ENCODE data around the gene RAPGEF3. TPM values are rescaled to one million over a fixed set of nuclear protein-coding genes. Genes with fewer than 3 reads are reported as not detected.

RAPGEF3 gene
- total and polyA plus RNA-seq, 3 donors from 2014 or later: 13.9 to 30.2 (median 24.6) TPM

DNA sequence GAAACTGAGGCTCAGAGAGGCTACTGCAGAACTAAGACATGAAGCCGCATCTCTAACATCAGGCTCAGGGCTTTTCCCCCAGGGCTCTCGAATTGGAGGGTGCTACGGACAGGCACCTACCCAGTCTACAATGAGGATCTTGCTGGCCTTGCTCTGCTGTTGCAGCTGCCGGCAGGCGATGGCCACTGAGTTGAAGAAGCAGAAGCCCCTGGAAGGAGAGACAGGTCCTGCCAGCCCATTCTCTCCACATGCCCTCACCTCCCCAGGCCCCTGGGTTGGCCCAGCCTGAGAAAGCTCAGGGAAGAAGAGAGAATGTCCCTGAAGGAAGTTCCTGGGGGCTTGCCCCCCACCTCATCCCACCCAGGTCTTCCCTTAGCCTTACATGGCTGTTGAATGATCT is 30.5 kb upstream of the RAPGEF3 start:
- Histone ChIP-seq H3K9me3 (no peaks in the 10 kb centered on the region), H3K36me3 (ENCODE audit: low read depth, missing control alignments) (no peaks in the 10 kb centered on the region), H3K27ac (no peak overlapping the region), H3K27me3 (no peaks in the 10 kb centered on the region), H3K4me1 (no peaks in the 10 kb centered on the region), H3K4me3 (no peak overlapping the region)
- DNase-seq: no peak
- TF ChIP-seq POLR2A (IDR thresholded peaks at IDR 0.05): no peak
- TF ChIP-seq, protein P1, sequence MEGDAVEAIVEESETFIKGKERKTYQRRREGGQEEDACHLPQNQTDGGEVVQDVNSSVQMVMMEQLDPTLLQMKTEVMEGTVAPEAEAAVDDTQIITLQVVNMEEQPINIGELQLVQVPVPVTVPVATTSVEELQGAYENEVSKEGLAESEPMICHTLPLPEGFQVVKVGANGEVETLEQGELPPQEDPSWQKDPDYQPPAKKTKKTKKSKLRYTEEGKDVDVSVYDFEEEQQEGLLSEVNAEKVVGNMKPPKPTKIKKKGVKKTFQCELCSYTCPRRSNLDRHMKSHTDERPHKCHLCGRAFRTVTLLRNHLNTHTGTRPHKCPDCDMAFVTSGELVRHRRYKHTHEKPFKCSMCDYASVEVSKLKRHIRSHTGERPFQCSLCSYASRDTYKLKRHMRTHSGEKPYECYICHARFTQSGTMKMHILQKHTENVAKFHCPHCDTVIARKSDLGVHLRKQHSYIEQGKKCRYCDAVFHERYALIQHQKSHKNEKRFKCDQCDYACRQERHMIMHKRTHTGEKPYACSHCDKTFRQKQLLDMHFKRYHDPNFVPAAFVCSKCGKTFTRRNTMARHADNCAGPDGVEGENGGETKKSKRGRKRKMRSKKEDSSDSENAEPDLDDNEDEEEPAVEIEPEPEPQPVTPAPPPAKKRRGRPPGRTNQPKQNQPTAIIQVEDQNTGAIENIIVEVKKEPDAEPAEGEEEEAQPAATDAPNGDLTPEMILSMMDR (IDR thresholded peaks at IDR 0.05): no peak
- intact Hi-C loops (cut with DNase I; ENCODE audit: low total_unique reads): no loop called here
- 94% methylated on average over 5 of the region's 5 CpGs for WGBS, 2 donors

DNA sequence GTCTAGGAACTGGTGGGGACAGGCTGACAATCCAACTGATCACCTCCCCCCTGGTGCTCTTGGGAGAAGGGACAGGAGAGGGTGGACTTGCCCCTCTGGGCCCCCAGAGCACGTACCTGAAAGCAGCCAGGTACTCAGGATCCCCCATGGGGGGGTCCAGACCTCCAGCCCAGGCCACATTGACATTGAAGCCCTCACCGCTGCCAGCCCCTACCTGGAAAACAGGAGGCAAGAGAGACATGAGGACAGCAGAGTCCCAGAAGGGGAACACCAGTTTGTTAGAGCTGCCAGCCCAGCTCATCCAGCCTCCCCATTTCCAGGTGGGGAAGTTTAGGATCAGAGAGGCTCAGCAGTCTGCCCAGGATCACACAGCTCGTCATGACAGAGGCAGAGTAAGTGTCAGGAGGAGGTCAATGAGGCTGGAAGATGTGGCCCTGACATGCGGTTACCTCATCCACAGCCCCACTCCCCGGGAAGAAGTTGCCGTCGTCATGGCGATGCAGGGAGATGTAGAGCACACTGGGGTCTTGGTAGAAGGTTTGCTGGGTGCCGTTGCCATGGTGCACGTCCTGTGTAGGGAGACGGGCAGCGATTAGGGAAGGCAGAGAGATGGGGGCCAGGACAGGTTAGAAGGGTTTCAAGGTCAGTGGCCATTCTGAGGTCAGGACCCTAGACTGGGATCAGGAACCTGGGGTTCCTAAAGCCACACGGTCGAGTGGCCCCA is 29.1 kb upstream of the RAPGEF3 start:
- H3K36me3 ChIP-seq (ENCODE audit: low read depth, missing control alignments): no peaks in the 10 kb centered on the region

DNA sequence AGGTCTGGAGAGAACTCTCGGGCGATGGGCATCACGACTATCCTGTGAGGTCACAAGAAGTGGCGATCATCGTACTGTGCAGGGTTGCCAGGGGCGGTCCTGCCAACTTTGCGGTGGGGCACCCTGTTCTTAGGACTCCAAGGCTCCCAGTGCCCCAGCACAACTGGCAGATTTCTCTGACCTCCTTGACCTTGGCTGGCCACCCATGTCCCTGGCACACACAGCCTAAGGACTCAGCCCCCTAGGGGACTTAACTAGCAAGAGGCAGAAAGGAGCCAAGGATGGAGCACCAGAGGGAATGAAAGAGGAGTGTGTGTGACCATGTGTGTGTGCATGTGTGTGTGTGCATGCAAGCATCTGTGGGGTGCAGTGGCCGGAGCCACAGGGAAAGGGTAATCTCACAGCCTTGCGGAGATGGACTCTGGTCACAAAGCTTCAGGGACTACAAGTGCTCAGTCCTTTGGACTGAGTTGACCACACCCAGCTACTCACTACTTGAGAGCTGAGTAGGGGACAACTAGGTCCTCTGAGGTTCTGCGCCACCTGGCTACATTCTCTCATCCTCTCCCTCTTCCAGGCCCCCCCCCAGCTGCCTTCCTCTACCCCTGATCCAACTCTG is 28.1 kb upstream of the RAPGEF3 start:
- intact Hi-C loops (cut with DNase I; ENCODE audit: low total_unique reads): no loop called here
- H3K27ac ChIP-seq: peak overlapping the region in 1 of 2 donors; percentile 60
- TF ChIP-seq, protein P1 (IDR thresholded peaks at IDR 0.05): no peak
- TF ChIP-seq POLR2A (IDR thresholded peaks at IDR 0.05): no peak
- WGBS, 2 donors: 85 to 95% methylated on average over 9 to 10 of the region's 10 CpGs
- H3K9me3 ChIP-seq: no peaks in the 10 kb centered on the region
- no peak overlapping the region for H3K4me3 ChIP-seq
- H3K36me3 ChIP-seq (ENCODE audit: low read depth, missing control alignments): no peaks in the 10 kb centered on the region
- peaks cover 4% of the 10 kb centered on the region for H3K4me1 ChIP-seq
- H3K27me3 ChIP-seq: no peaks in the 10 kb centered on the region
- DNase-seq: no peak

More for the DNA sequence above, 29.1 kb upstream of the RAPGEF3 start:
- DNase-seq: no peak
- 78 to 84% methylated on average over 12 to 14 of the region's 14 CpGs for WGBS, 2 donors
- no peaks in the 10 kb centered on the region for H3K27me3 ChIP-seq
- no peak overlapping the region for H3K27ac ChIP-seq
- peaks cover 4% of the 10 kb centered on the region for H3K4me1 ChIP-seq
- H3K9me3 ChIP-seq: no peaks in the 10 kb centered on the region
- H3K4me3 ChIP-seq: no peak overlapping the region
- TF ChIP-seq POLR2A (IDR thresholded peaks at IDR 0.05): no peak
- TF ChIP-seq, protein P1 (IDR thresholded peaks at IDR 0.05): no peak
- intact Hi-C loops (cut with DNase I; ENCODE audit: low total_unique reads): no loop called here

DNA sequence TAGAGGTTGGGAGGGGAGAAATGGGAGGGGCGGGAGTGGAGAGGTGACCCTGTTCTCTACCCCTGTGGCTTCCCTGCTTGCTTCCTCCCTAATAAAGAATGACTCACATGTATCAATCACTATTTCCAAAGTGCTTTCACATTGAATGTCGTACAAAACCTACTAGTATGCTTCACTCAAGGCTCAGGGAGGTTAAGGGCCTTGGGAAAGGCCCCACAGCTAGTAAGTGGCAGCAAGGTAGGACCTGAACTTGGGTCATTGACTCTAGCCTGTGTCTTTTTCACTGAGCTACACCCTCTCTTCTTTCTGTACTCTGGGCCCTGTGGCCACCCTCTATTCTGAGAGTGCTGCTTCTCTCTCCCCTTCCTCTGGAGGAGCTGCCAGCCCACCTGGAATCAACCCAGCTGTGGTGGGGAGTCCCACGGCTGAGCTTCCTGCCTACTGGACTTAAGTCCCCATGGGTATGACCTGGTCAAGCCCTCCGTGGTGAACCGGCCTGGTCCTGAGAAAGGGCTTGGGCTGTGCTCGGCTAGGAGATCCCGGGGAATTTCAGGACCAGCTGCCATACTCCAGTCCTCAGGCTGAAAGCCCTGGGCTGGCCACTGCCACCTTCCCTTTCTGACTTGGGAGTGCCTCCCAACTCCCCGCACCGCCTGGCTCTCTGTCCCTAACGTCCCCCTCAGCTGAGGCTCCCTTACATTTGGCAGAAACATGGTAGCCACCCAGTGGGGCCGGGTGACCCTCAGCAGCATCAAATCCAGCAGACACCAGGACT is 27.4 kb upstream of the RAPGEF3 start:
- 65 to 87% methylated on average over 6 to 11 of the region's 11 CpGs for WGBS, 2 donors
- no peak for DNase-seq
- H3K9me3 ChIP-seq: no peaks in the 10 kb centered on the region
- intact Hi-C loops (cut with DNase I; ENCODE audit: low total_unique reads): no loop called here
- TF ChIP-seq, protein P1 (IDR thresholded peaks at IDR 0.05): no peak
- TF ChIP-seq POLR2A (IDR thresholded peaks at IDR 0.05): no peak
- H3K4me1 ChIP-seq: peaks cover 4% of the 10 kb centered on the region
- no peak overlapping the region for H3K4me3 ChIP-seq
- H3K36me3 ChIP-seq (ENCODE audit: low read depth, missing control alignments): no peaks in the 10 kb centered on the region
- no peaks in the 10 kb centered on the region for H3K27me3 ChIP-seq
- H3K27ac ChIP-seq: peak overlapping the region in 1 of 2 donors; percentile 60
